Measurements from ENCODE around the gene C20orf173. TPM values are rescaled to one million over a fixed set of nuclear protein-coding genes. Genes with fewer than 3 reads are reported as not detected.

C20orf173 gene
- total RNA-seq, 1 experiment from 2014 or later = not detected

- ChIA-PET POLR2A (no interaction called here), CTCF (no interaction called here)
- H3K9me3 Mint-ChIP-seq = peaks cover 15% of the 10 kb centered on the region
Measured at GRCh38 chr20:35576816-35577215, 47.4 kb upstream of the C20orf173 start.

GRCh38 chr20:35575958-35576357 lies 46.5 kb upstream of the C20orf173 start:
- Mint-ChIP-seq H3K4me3 (no peak overlapping the region), H3K27ac (no peak overlapping the region), H3K36me3 (peaks cover 7% of the 10 kb centered on the region; the same call in 1 of the 2 replicates), H3K27me3 (ENCODE audit: low read depth) (peaks cover 12% of the 10 kb centered on the region), H3K4me1 (no peaks in the 10 kb centered on the region), H3K9me3 (peaks cover 9% of the 10 kb centered on the region)
- DNase-seq (ENCODE audit: low spot score) (no peak), ATAC-seq (no peak)
- CTCF ChIA-PET = no interaction called here
- POLR2A ChIA-PET = no interaction called here
- TF ChIP-seq CBFB (CRISPR knock-in tag; IDR thresholded peaks at IDR 0.05; ENCODE audit: low read depth) (no peak), ZNF512 (CRISPR knock-in tag; IDR thresholded peaks at IDR 0.05; ENCODE audit: borderline replicate concordance) (no peak), GTF2I (CRISPR knock-in tag; conservative IDR thresholded peaks at IDR 0.05) (no peak), ZNF532 (CRISPR knock-in tag; IDR thresholded peaks at IDR 0.05; ENCODE audit: borderline replicate concordance) (no peak), EMX1 (CRISPR knock-in tag; IDR thresholded peaks at IDR 0.05) (no peak)

More at GRCh38 chr20:35576816-35577215, 47.4 kb upstream of the C20orf173 start:
- H3K36me3 Mint-ChIP-seq = peaks cover 7% of the 10 kb centered on the region; the same call in 1 of the 2 replicates
- no peak for DNase-seq (ENCODE audit: low spot score)
- H3K4me1 Mint-ChIP-seq = no peaks in the 10 kb centered on the region
- no peak overlapping the region for H3K4me3 Mint-ChIP-seq
- TF ChIP-seq USF2 (CRISPR knock-in tag; IDR thresholded peaks at IDR 0.05) (no peak), ZNF396 (CRISPR knock-in tag; IDR thresholded peaks at IDR 0.05; ENCODE audit: borderline replicate concordance) (no peak), MXD4 (CRISPR knock-in tag; IDR thresholded peaks at IDR 0.05; ENCODE audit: borderline replicate concordance) (no peak), NFE2L1 (CRISPR knock-in tag; IDR thresholded peaks at IDR 0.05) (no peak), NR3C1 (CRISPR knock-in tag; conservative IDR thresholded peaks at IDR 0.05; ENCODE audit: low read depth) (no peak), STAT6 (CRISPR knock-in tag; conservative IDR thresholded peaks at IDR 0.05; ENCODE audit: low read depth) (no peak), KAT7 (CRISPR knock-in tag; IDR thresholded peaks at IDR 0.05; ENCODE audit: borderline replicate concordance) (no peak), SMAD3 (CRISPR knock-in tag; IDR thresholded peaks at IDR 0.05; ENCODE audit: borderline replicate concordance) (no peak), NFATC4 (CRISPR knock-in tag; IDR thresholded peaks at IDR 0.05) (no peak), TP53 (CRISPR knock-in tag; IDR thresholded peaks at IDR 0.05) (no peak), ZMAT4 (CRISPR knock-in tag; IDR thresholded peaks at IDR 0.05) (no peak), ZNF219 (CRISPR knock-in tag; IDR thresholded peaks at IDR 0.05; ENCODE audit: borderline replicate concordance) (no peak), IRF2 (CRISPR knock-in tag; IDR thresholded peaks at IDR 0.05; ENCODE audit: borderline replicate concordance, low read depth) (no peak), CREB1 (CRISPR knock-in tag; IDR thresholded peaks at IDR 0.05) (no peak), ZNF232 (CRISPR knock-in tag; IDR thresholded peaks at IDR 0.05) (no peak), ESRRA (CRISPR knock-in tag; IDR thresholded peaks at IDR 0.05; ENCODE audit: borderline replicate concordance) (no peak), ZNF263 (CRISPR knock-in tag; IDR thresholded peaks at IDR 0.05; ENCODE audit: low read depth) (no peak), AR (CRISPR knock-in tag; IDR thresholded peaks at IDR 0.05) (no peak)
- ATAC-seq = no peak
- H3K27me3 Mint-ChIP-seq (ENCODE audit: low read depth) = peaks cover 10% of the 10 kb centered on the region
- H3K27ac Mint-ChIP-seq = no peak overlapping the region
